ENCODE measurements around the gene MAGI1.
"Not testable (repeated sequence)": the region's sequence is repeated elsewhere in the genome, so short reads cannot be mapped to it uniquely, and the experiment has no call there.

Gene MAGI1

DNA sequence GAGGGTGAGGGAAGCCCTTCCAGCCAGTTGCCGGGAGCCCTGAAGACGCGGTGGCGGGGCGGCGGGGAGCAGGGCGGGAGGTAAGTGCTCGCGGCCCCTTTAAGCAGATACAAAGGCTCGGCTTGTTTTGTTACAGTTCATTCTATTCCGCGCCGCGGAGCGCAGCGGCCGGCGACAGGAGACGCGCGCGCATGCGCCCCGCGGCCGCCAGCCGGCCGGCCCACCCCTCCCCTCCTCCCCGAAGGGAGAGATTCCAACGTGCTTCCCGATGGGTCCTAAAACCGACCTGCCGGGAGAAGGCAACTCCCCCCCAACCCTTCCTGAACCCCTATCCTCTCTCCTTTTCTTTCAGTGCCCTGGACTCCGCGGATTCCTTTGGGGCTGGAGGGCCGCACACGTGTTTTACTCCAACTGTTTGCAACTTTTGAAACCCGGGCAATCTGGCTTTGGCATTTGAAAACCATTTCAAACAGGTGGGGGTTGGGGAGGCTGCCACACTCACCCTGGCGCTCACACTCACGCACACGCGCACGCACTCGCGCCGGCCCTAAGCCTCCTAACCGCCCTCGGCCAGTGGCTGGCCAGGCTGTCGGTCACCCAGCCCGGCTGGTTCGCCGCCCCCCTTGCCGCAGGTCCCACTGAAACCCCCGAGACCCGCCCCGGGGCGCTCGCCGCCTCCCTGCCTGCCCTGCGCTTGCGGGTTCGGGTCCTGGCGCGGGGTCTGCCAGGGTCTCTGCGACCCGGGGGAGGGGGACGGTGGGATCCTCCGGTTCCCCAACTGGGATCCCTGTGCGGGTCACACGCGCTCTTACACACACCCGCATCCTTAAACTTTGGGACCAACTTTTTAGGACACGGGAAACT is at the start of gene MAGI1:
Gene MAGI1 (minus strand): TSS at position 193 of the 864 bp plus-strand sequence. CDS start 610 bp downstream, outside the sequence.
- no peak for DNase-seq

DNA sequence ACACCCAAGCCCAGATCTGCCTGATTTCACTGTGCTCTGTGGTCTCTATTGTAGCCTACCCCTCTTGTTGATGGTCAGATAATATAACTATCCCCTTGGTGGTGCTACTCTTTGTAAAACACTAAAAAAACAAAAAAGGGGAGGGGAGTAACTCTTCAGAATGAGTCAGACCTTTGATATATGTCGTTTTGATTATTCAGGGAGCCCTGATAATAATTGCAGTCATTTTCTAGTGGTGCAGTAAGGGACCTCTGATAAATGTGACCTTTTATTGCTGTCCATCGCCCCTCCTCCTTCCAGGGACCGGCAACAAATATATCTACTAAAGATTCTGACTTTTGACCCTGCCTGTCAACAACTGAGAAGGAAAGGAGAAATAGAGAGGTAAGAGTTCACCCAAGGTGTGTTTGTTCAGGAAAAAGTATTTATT is 45.1 kb upstream of the MAGI1 start:
- DNase-seq, result no peak

DNA sequence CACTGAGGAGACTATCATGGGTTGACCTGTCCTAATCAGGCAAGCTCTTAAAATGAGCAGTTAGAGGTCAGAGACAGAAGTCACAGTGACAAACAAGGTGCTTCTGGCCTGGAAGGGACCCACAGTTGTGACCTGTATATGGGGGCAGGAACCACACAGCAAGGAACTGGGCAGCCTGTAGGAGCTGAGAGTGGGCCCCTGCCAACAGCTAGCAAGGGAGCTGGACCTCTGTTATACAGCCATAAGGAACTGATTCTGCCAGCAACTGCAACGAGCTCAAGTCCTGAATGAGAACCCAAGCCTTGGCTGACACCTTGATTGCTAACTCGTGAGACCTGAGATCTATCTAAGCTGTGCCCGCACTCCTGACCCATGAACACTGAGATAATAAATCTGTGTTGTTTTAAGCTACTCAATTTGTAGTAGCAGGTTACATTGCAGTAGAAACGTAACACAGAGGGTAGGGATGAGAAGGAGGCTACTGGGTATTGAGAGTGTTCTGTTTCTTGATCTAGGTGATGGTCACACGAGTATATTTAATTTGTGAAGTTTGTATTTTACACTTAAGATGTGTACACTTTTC is 44.5 kb upstream of the MAGI1 start:
- no peak for DNase-seq

DNA sequence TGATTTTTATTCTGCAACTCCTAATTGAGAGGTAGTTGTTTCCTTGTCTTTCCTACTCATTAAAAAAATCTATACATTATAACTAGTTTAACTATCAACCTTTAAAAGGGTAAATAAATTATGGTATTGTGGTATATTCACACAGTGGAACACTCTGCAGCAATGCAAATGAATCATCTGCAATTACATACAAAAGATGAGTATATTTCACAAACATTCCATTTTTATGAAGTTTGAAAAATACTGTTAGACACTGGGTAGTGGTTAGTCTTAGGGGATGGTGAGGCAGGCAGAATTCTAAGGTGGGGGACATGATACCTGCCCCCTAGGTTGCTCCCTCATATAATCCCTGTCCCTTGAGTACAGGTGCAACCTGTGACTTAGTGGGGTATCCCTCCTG is 44.0 kb upstream of the MAGI1 start:
- no peak for DNase-seq

DNA sequence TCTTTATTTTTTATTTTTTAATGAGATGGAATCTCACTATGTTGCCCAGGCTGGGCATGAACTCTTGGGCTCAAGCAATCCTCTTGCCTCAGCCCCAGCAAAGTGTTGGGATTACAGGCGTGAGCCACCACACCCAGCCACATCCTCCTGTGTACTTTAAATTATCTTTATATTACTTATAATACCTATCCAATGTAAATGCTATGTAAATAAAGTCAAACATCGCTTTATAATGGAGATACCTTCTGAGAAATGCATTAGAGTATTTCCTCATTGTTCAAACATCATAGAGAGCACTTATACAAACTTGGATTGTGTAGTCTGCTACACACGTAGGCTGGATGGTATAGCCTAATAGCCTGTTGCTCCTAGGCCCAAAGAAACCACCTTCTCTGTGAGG is 41.4 kb upstream of the MAGI1 start:
- DNase-seq, result no peak

GRCh38 chr3:66077973-66078372 is 39.3 kb upstream of the MAGI1 start:
- no peak for DNase-seq

DNA sequence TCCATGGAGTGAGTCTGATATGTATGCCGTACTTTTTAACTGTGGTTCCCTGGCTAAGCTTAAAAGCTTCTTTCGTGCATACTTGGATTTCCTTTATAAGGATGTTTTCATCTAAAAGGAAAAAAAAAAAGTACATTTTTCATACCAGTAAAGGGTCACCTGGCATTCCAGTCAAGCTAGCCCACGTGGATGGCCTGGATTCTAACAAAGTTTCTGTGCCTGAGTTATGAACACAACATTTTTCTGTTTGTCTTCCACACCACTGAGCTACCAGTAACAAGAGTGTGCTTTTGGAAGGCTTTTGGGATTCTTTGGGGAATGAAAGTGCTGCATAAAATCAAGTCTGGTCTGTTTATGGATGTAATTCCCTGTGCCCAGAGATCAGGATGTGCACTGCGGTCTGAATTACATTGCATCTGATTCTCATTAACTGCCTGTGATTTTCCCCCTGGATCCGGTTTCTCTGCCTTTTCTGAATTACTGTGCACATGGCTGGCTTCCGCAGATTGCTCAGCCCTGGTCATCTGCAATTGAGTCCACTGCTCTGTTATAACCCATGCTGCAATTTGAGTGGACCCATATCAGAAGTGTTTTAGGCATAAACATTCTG is 38.2 kb upstream of the MAGI1 start:
- no peak for DNase-seq

GRCh38 chr3:66075281-66075680 is 36.6 kb upstream of the MAGI1 start:
- DNase-seq, result no peak

DNA sequence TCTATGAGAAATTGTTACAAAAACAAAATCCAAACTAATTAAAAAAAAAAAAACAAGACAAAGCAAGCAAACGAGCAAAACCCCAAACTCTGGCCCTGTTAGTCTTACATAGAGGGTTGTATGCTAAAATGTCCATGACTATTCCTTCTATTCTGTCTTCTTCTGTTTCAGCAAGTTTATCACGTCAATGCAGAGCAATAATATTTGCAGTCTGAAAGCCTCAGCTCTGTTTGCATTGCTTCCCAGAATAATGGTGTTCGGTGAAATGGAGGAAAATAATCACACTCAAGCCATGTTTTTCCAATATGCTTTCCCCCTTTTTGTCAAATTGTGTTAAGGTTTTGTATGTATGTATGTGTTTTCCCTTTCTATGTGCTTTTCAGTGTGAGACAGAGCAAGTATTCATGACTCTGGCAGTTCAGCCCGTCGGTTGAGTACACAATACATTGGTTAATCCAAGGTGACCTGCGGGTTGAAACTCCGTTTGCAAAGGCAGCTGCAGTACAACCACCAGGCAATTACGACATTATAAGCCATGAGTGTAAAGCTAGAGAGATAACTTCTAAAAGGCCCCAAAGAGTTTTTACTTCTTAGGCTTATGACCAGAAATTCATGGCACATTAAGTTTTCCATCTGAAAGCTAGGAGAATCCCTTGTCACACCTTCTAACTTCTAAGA is 34.9 kb upstream of the MAGI1 start:
- no peak for DNase-seq

GRCh38 chr3:66068255-66068654 is 29.5 kb upstream of the MAGI1 start:
- no peak for DNase-seq

- DNase-seq, result no peak
These were observed 28.4 kb upstream of the MAGI1 start for GRCh38 chr3:66066963-66067617.

DNA sequence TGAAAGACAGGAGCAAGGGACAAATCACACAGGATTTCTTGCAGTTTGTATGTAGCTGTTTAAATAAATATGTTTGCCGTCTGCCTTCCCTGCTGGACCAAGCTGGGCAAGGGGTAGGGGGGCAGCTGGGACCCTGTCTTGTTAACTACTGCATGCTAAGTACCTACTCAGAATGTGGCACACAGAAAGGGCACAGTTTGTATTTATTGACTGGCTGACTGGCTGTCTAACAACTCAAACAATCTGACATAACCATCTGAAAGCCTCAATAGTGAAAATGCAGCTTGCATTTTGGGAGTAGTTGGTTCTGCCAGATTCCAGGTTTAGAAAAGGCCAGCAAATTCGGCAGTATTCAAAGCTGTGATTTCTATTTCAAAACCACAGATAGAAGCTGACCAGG is 16.6 kb upstream of the MAGI1 start:
- no peak for DNase-seq

GRCh38 chr3:66053550-66054094 is 14.9 kb upstream of the MAGI1 start:
- DNase-seq, result no peak

DNA sequence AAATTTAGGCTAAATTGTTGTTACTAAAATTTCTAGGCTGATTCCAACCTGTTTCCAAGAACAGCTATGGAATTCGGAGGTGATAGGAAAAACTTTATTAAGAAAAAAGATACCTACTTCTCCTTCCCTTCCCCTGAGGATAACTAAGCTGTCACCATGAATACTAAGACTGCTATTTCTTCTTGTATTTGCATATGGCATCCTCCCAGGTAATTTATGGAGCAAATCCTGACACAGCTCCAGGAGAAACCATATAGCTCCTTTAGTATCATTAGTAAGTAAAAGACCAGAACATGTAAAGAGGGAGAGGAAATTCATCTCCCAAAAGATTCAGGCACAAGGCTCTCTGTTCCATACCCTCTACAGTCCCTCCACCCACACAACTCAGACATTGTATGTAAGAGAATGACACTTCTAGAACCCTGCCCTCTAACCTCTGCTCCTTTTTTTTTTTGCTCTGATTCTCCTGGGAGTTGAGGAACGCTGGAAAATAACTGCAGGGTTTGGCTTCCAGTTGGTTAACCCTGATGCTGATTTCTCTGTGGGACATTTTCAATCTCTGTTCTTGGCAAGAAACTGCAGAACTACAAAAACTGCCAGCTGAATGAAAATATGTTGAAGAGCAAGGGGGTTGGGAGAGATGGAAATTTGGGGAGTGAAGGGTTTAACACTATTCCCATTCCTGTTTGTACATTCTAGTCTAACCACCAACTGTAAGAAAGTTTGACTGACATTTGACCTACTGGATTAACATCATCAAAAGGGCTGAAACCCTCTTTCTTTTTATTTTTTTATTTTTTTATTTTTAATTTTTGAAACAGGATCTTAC is 14.2 kb upstream of the MAGI1 start:
- no peak for DNase-seq

DNA sequence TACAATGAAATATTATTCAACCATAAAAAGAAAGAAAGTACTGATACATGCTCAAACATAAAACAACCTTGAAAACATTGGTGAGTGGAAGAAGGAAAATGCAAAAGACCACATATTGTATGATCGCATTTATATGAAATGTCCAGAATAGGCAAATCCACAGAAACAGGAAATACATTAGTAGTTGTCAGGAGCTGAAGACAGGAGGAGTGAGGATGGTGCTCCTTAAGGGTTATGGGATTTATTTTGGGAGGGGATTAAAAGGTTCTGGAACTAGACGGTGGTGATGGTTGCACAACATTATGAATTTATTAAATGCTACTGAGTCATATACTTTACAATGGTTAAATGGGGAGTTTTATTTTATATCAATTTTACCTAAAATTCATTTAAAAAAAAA is 12.1 kb upstream of the MAGI1 start:
- DNase-seq, result no peak

DNA sequence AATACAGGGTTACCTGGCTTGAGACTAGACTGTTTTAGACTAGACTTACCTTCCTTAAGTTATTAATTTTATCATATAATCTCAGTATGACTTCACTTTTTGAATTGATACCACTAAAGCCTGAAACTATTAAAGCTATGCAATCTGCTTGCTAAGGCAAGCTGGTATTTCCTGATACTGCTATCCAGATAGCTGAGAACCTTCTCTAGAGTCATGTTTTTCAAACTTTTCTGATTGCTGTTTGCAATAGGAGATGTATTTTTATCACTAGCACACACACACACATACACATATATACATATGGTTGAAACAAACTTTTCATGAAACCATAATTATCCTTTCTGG is 9.3 kb upstream of the MAGI1 start:
- DNase-seq, result no peak

DNA sequence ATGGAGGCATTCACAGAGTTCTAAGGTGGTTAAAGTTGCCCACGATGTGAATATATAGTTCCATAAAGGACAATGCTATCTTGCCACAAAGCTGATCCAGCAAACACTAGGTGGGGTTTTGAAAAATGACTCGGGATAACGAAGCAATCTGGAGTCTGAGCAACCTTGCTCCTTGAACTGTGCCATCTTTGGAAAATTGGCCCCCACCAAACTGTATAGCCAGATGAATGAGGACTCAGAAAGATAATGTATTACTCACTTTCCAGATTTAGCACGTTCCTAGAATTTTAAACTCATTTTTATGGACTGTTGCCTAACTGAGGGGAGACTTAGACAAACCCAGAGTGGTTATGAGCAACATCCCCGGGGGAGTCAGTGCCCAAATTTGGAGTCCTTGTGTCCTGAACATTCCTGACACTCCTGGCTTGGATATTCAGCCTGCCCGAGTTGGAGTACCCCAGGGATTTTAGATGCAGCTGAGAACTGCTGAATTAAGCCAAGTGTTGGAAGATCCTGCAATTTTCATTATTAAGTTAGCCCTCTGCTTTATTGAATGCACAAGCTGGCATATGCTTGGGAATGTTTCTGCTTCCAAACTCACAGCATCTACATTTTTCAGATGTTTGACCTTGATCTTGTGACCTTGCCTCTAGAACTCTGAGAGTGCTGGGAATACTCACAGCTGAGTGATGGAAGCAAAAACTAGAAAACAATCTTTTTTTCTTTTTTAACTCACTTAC is 8.8 kb upstream of the MAGI1 start:
- DNase-seq, result no peak

DNA sequence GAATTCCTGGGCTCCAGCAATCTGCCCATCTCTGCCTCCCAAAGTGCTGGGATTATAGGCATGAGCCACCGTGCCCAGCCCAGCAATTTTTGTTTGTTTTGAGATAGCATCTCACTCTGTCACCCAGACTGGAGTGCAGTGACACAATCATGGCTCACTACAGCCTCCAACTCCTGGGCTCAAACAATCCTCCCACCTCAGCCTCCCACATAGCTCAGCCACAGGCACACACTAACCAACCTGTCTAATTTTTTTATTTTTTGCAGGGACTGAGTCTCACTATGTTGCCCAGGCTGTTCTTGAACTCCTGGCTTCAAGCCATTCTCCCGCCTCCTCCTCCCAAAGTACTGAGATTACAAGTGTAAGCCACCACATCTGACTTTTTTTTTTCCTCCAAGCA is 7.6 kb upstream of the MAGI1 start:
- DNase-seq, result not testable (repeated sequence)

GRCh38 chr3:66041828-66042227 is 3.1 kb upstream of the MAGI1 start:
- no peak for DNase-seq

DNA sequence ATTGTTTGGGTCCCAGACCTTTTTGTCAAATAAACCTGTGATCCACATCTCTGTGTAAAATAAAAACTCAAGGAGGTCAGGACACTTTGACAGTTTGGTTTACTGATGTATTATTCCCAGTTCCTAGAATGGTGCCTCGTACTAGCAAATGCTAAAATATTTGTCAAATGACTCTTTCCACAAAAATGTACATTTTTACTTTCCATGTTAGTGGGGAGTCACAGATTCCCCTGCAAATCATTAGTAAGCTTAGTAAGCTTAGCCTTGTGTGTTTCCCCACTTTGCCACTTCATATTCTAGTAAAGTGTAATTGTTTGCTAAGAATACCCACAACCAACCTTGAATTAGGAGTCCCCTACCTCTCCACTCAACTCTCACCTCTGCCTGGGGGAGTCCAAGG is 2.4 kb upstream of the MAGI1 start:
- no peak for DNase-seq

GRCh38 chr3:66039590-66039887 is 821 bp upstream of the MAGI1 start:
- no peak for DNase-seq

GRCh38 chr3:66038384-66038725 is 363 bp downstream of the MAGI1 start:
- DNase-seq, result no peak
